ENCODE measurements around the gene SLC26A4.

DNA sequence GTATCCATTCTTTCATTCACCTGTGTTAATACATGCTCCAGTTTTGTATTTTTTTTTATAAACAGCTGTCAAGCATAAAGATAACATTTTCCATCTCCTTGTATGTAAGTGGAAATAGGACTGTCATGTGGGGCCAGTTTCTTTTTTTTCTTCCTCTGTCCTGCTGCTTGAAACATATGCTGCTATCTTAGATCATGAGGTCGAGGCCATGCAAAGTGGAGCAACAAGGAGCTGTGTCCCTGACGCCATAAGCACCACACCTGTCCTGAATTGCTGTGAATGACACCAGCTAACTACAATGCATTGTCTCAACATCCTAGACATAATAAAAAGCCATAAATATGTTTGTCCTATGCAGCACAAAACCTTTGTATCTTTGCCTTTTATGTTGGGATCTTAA, 37.7 kb upstream of the SLC26A4 start:
- TF ChIP-seq PPARA (CRISPR knock-in tag; IDR thresholded peaks at IDR 0.05; ENCODE audit: borderline replicate concordance) (no peak), ZNF8 (CRISPR knock-in tag; IDR thresholded peaks at IDR 0.05) (no peak), ARNTL (CRISPR knock-in tag; IDR thresholded peaks at IDR 0.05; ENCODE audit: borderline replicate concordance, low read depth) (no peak), ZC3H10 (CRISPR knock-in tag; IDR thresholded peaks at IDR 0.05) (no peak), RARB (CRISPR knock-in tag; IDR thresholded peaks at IDR 0.05) (no peak), CSDC2 (CRISPR knock-in tag; IDR thresholded peaks at IDR 0.05) (no peak), ZFP3 (CRISPR knock-in tag; IDR thresholded peaks at IDR 0.05) (no peak), ISL1 (CRISPR knock-in tag; IDR thresholded peaks at IDR 0.05) (no peak)
- TF ChIP-seq, protein P1, sequence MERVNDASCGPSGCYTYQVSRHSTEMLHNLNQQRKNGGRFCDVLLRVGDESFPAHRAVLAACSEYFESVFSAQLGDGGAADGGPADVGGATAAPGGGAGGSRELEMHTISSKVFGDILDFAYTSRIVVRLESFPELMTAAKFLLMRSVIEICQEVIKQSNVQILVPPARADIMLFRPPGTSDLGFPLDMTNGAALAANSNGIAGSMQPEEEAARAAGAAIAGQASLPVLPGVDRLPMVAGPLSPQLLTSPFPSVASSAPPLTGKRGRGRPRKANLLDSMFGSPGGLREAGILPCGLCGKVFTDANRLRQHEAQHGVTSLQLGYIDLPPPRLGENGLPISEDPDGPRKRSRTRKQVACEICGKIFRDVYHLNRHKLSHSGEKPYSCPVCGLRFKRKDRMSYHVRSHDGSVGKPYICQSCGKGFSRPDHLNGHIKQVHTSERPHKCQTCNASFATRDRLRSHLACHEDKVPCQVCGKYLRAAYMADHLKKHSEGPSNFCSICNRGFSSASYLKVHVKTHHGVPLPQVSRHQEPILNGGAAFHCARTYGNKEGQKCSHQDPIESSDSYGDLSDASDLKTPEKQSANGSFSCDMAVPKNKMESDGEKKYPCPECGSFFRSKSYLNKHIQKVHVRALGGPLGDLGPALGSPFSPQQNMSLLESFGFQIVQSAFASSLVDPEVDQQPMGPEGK (CRISPR knock-in tag; IDR thresholded peaks at IDR 0.05; ENCODE audit: borderline replicate concordance): no peak

Data from SK-N-SH treated with all-trans-retinoic acid at 6 μM for 48 hours (cell line).